Uterus (tissue), 4 donors: ENCODE results near the gene SUSD3. TPM values are rescaled to one million over a fixed set of nuclear protein-coding genes. Genes with fewer than 3 reads are reported as not detected.

Experiments
- DNase-seq, 2 donors: peaks; one replicate each; pipeline ENCODE4 v3.0.0-alpha.2; 2019 to 2020
- H3K27ac ChIP-seq, 2 donors: fragments of 200-600 bp; sonication (generic); 1 replicate in 1 of 2; 2 replicates in 1 of 2; pipeline ENCODE4 v1.5.1; 2016 to 2018
- H3K27me3 ChIP-seq, 2 donors: fragments of 200-600 bp; sonication (generic); one replicate each; pipeline ENCODE4 v1.5.1; 2018 to 2019; ENCODE audit warnings: control low read depth in 1 of 2
- H3K36me3 ChIP-seq, 2 donors: fragments of 200-600 bp; sonication (generic); one replicate each; pipeline ENCODE4 v1.5.1; 2019; ENCODE audit warnings: control low read depth in 1 of 2
- H3K4me1 ChIP-seq, 2 donors: fragments of 200-600 bp; sonication (generic); one replicate each; pipeline ENCODE4 v1.5.1; 2018 to 2019; ENCODE audit warnings: control low read depth in 1 of 2
- H3K4me3 ChIP-seq, 2 donors: fragments of 200-600 bp; sonication (generic); 1 replicate in 1 of 2; 2 replicates in 1 of 2; pipeline ENCODE4 v1.5.1; 2018 to 2019; ENCODE audit warnings: mild to moderate bottlenecking in 1 of 2
- H3K9me3 ChIP-seq, 2 donors: fragments of 200-600 bp; sonication (generic); one replicate each; pipeline ENCODE4 v1.5.1; 2019; ENCODE audit warnings: control low read depth in 1 of 2
- CTCF ChIP-seq, 4 experiments: fragments of 200-600 bp in 2 of 4; fragments of 450-650 bp in 2 of 4; sonication (generic) in 2 of 4; IDR thresholded peaks; one replicate each; pipeline ENCODE4 v1.5.1; 2016 to 2019; ENCODE audit warnings: antibody characterized with exemption in 4 of 4, mild to moderate bottlenecking in 2 of 4, moderate library complexity in 1 of 4
- POLR2A ChIP-seq, 2 donors: fragments of 450-650 bp; IDR thresholded peaks; one replicate each; pipeline ENCODE4 v1.6.1; 2016; ENCODE audit warnings: antibody characterized with exemption in 2 of 2, mild to moderate bottlenecking in 1 of 2, moderate library complexity in 1 of 2
- intact Hi-C: fragments of 100-400 bp; cut with DNase I; formaldehyde crosslinking; loops from one replicate; pipeline ENCODE4 v1.15.1; 2023; ENCODE audit warnings: low total_unique reads
- total RNA-seq, 4 donors: library from RNA; depleted of rRNA in 3 of 4; stranded (reverse); fragments of >200 nt in 3 of 4; gene quantifications; one replicate each; pipeline versions ENCODE4 v1.1.0 to v1.2.4, GENCODE V29; 2014 to 2023
- donor health status: DM: yes; HTN: yes; CAD: no.

SUSD3 gene
- total RNA-seq, 4 donors from 2014 or later, result 9.3 to 52.7 (median 14.7) TPM

GRCh38 chr9:93132946-93133680, 74.6 kb downstream of the SUSD3 start:
- Histone ChIP-seq H3K9me3 (no peaks in the 10 kb centered on the region), H3K4me3 (peak overlapping the region; percentile 66 to 75), H3K36me3 (no peaks in the 10 kb centered on the region), H3K4me1 (peaks cover 3 to 20% of the 10 kb centered on the region in 2 donors), H3K27me3 (no peaks in the 10 kb centered on the region), H3K27ac (peak overlapping the region; percentile 94 to 98)
- DNase-seq, result peak; percentile 46 to 52
- TF ChIP-seq CTCF (IDR thresholded peaks at IDR 0.05), result no peak
- TF ChIP-seq POLR2A (IDR thresholded peaks at IDR 0.05), result no peak
- intact Hi-C loops, result no loop called here

GRCh38 chr9:93133681-93134014, 75.1 kb downstream of the SUSD3 start:
- Histone ChIP-seq H3K4me1 (peaks cover 3 to 20% of the 10 kb centered on the region in 2 donors), H3K4me3 (peak overlapping the region; percentile 66 to 75), H3K9me3 (no peaks in the 10 kb centered on the region), H3K27ac (peak overlapping the region; percentile 94 to 98), H3K27me3 (no peaks in the 10 kb centered on the region), H3K36me3 (no peaks in the 10 kb centered on the region)
- DNase-seq, result peak; percentile 83 to 88
- intact Hi-C loops, result no loop called here
- no peak for TF ChIP-seq CTCF (IDR thresholded peaks at IDR 0.05)
- TF ChIP-seq POLR2A (IDR thresholded peaks at IDR 0.05), result no peak

GRCh38 chr9:93134015-93134739, 75.7 kb downstream of the SUSD3 start, which contains the start of gene NINJ1:
TSS of gene NINJ1 (minus strand) at chr9:93134251. CDS start at chr9:93134217, 34 bp downstream.
- Histone ChIP-seq H3K9me3 (no peaks in the 10 kb centered on the region), H3K4me1 (peaks cover 3 to 20% of the 10 kb centered on the region in 2 donors), H3K36me3 (no peaks in the 10 kb centered on the region), H3K4me3 (peak within 1 kb of the TSS; percentile 66 to 75), H3K27ac (peak within 1 kb of the TSS; percentile 94 to 98), H3K27me3 (no peaks in the 10 kb centered on the region)
- TF ChIP-seq POLR2A (IDR thresholded peaks at IDR 0.05), result peak; percentile 92 to 94
- peak in 2 of 4 experiments; percentile 9 to 16 for TF ChIP-seq CTCF (IDR thresholded peaks at IDR 0.05)
- peak; percentile 68 to 76 for DNase-seq
- intact Hi-C loops, result no loop called here

Other genes starting within 250 kb of the SUSD3 start
- gene ZNF484, start 180.7 kb upstream of the SUSD3 start, total RNA-seq, result 10 to 100 TPM; 12.6 to 41.8 (median 17.4) TPM
- gene FGD3, start 111.2 kb upstream of the SUSD3 start, total RNA-seq, result 1 to 10 TPM in 3 of 4 donors, under 1 TPM in 1; 0.29 to 4.9 (median 2.9) TPM
- gene CARD19, start 37.5 kb downstream of the SUSD3 start, total RNA-seq, result 10 to 100 TPM; 23.7 to 71.4 (median 40.9) TPM
- 10 to 100 TPM; 20.6 to 87.4 (median 44.2) TPM for gene NINJ1, start 75.5 kb downstream of the SUSD3 start, total RNA-seq
- 10 to 100 TPM in 3 of 4 donors, 1 to 10 TPM in 1; 6.2 to 31.9 (median 18.9) TPM for gene WNK2, start 125.4 kb downstream of the SUSD3 start, total RNA-seq